Skin of body (tissue), 2 donors: ENCODE results near the gene NEO1. TPM values are rescaled to one million over a fixed set of nuclear protein-coding genes. Genes with fewer than 3 reads are reported as not detected.
"Not testable (repeated sequence)": the region's sequence is repeated elsewhere in the genome, so short reads cannot be mapped to it uniquely, and the experiment has no call there.

ENCODE experiments used
- DNase-seq: peaks from one replicate; lab custom pipeline; 2025; lab: John Stamatoyannopoulos, UW
- total RNA-seq: library from RNA; depleted of rRNA; stranded (reverse); fragments of >200 nt; gene quantifications from one replicate; pipeline ENCODE4 v1.2.3, GENCODE V29; 2014

Gene NEO1
- total RNA-seq, 1 donor from 2014 or later = 66.0 TPM

DNA sequence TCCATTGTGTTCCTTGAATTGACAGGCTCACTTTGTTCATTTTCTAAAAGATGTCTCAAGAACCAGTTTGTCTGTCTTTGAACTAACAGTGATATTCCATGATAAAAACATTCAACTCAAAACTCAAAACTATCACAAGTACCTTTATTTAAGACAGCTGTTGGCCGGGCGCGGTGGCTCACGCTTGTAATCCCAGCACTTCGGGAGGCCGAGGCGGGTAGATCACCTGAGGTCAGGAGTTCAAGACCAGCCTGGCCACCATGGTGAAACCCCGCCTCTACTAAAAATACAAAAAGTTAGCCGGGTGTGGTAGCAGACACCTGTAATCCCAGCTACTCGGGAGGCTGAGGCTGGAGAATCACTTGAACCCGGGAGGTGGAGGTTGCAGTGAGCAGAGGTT is 248.0 kb downstream of the NEO1 start:
- DNase-seq = not testable (repeated sequence)

- DNase-seq = no peak
Observed at GRCh38 chr15:73303636-73304035, 251.4 kb downstream of the NEO1 start.

- no peak for DNase-seq
Observed at GRCh38 chr15:73305331-73306211, 253.3 kb downstream of the NEO1 start.

GRCh38 chr15:73308305-73308704 is 256.0 kb downstream of the NEO1 start:
- DNase-seq = no peak

DNA sequence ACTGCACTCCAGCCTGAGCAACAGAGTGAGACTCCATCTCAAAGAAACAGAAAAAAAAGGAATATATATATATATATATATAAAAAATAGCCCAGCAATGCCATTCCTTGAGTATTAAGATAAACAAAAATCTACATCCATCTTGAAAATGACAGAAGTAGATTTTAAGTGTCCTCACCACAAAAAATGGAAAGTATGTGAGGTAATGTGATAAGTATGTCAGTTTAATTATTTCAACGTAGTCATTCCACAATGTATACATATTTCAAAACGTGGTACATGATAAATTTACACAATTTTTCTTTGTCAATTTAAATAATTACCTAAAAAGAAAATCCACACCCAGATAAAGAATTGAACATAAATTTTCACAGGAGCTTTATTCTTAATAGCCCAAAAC is 261.6 kb downstream of the NEO1 start:
- no peak for DNase-seq

DNA sequence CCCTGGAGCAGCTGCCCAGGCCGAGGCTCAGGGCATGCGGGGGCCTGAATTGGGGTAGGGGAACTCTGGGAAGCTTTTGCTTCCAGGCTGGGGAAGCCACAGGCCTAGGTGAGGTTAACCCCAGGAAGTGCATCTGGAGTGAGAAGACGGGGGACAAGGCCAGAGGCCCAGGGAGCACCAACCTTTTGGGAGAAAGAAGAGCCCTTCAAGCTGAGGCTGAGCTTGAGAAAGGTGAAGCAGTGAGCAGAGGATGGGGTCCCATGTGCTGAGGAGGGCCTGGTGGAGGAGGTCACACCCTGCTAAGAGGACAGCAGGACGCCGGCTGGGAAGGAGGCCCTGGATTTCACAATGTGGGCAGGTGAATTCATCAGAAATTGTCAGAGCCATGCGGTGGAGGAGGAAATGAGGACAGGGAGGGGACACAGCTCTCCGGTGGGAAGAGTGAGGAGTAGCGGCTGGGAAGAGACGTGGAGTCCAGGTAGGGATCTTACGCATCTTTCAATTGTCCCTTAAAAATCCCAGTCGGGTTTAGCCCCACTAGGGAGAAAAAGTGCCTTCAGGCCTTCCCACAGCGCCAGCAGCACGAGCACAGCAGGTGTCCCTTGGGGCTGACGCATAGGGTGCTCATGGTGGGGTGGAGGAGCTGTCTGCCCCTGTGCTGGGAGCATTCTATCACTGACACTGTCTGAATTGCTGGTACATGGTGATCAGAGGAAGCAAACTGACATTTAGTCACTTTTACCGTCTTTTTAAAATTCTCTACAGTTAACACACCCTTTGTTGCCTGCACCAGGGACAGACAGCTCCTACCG is 265.6 kb downstream of the NEO1 start:
- no peak for DNase-seq

DNA sequence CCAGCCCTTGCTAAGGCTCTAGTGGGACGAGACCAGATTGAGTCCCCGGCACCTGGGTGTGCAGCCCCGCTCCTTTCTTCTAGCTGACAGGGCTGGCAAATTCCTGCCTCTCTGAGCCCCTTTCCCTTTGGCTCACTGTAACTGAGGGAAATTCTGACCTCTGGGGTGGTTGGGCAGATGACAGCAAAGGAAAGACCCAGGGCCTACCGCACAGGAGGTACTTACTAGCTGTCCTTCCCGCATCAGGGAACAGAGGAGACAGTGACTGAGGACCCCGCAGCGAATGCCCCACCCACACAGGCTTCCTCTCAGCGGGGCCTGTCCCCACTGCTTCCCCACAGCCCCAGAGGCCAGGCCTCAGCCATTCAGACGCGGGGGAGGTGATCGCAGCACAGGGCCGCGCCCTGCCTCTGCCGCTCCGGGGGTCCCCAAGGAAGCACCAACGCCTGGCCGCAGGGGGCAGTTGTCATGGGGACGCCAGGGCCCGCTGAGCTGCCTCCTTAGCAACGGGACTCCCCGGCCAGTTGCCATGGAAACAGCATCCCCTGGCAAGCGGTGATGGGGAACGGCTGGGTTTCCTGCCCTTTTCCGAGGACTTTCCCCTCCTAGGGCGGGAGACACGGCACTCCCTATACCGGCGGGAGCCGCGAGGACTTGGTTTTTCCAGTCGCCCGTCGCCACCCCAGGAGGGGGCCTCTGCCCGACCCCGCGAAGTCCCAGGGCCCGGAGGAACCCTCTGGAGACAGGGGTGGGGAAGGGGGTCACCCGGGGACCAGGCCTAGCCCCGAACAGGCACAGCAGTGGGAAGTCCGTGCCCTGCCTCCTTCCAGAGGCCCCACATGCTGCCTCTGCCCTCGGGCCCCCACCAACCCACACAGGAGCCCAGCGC is 266.4 kb downstream of the NEO1 start:
- no peak for DNase-seq

GRCh38 chr15:73319460-73320245 is 267.4 kb downstream of the NEO1 start:
- DNase-seq = no peak

- no peak for DNase-seq
Observed at GRCh38 chr15:73320619-73321180, 268.4 kb downstream of the NEO1 start.

DNA sequence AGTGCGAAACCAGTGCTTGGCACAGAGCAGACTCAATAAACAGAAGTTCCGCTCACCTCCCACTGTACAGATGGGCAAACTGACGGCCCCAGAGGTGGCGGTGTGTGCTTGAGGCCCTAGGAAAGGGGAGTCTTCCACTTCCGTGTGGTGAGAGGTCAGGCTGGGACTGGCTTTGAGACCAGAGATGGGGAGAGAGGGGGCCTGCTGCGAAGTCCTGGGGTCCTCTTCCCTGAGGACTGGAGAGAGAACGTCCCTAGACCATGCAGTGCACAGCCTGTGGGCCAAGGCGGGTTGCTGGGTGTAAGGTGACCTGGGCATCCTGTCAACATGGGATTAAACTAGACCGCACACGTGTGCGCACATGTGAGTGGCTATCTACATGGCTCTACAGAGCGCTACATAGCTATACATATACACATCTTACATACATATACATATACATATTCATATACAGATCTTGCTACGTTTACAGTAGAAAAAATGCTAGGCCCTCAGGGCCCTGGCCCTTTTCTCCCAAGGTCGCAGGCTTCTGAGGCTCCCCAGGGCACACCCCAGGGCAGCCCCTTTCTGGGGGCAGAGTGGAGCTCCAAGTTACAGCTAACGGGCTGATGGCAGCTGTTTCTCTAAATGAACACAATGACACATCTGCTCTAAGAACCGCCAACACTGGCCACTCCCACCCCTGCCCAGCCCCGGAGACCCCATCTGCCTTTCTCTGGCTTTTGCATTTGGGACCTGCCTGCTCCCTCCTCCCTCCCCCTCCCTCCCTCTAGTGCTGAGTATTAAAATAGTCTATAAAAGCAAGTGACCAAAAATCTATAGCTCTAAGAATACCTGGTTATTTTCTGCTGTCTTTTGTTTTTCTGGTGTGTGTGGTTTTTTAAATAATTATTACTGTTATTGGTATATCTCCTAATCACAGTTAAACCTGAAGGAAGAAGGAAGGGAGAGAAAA is 269.5 kb downstream of the NEO1 start:
- peak; percentile 2 for DNase-seq

GRCh38 chr15:73322665-73323373 is 270.6 kb downstream of the NEO1 start:
- no peak for DNase-seq

DNA sequence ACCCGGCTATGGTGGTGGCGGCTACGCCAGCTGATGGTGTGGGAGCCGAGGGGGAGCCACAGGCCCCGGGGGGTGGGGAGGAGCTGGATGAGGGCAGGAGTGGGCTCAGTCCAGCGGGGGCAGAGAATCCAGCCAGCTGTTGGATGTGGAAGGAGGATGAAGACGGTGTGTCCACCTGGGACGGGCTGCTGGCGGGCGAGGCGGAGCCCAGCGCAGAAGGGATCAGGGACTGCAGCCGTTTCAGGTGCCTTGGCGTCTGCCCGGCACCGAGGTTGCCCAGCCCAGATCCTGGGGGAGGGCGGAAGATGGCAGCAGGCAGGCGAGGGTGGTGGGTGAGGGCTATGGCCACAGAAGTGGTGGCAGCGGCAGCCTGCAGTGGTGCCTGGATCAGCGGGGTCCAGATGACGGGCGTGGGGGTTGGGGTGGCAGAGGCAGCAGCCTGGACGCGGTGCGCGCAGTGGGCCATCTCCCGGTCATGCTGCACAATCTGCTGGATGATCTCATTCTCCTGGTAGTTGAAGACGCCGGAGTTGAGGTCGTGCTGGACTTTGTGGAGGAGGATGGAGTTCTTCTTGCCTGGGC is 271.2 kb downstream of the NEO1 start:
- no peak for DNase-seq

- no peak for DNase-seq
Observed at GRCh38 chr15:73323956-73324355, 271.7 kb downstream of the NEO1 start.

- no peak for DNase-seq
Observed at GRCh38 chr15:73324496-73325170, 272.4 kb downstream of the NEO1 start.

DNA sequence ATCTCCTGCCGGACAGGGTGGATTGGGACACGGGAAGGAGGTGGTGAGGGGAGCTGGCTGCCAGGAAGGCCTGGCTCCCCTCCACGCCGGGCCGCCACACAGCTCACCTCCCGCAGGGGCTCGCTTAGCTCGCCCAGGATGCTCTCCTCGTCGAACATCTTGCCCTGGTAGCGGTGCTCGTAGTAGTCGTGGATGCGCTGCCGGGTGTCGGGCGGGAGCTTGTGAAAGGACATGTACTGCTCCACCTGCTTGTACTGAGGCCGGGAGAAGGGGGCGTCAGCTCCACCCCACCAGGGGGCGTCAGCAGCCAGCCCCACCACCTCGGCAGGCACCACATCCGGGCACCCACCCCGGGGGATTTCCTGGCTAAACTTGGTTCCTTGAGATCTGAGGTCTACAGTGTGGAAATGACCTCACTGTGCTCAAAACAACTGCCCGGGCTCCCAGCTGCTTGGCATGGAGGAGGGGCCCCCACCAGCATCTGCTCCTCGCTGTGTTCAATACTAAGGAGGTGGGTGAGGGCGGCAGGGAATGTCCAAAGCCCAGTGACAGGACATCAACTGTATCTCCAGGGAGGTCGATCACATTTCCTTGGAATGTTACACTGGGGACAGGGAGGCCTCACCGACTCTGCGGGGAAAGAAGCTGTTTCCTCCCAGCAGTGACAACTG is 273.1 kb downstream of the NEO1 start:
- DNase-seq = no peak

DNA sequence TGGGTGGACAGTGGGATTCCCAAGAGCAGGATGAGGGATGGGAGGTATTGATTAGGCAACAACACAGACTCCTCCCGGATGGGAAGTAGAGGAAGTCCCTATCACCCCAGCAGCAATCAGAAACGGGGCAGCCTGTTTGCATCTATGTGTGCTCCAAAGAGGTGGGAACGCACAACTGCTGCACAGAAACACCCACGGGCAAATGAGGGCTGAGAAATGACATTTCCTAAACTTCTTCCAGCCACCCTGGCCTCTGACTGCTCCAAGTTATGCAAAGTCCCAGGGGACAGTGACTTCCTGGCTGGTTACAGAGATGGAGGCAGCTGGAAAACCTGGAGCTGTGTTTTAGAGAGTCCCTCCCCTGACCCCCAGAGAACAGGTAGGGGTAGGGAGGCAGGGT is 273.9 kb downstream of the NEO1 start:
- DNase-seq = no peak
